K562 (cell line): Measurements from ENCODE around the gene HAUS3. TPM values are rescaled to one million over a fixed set of nuclear protein-coding genes. Genes with fewer than 3 reads are reported as not detected.
A peak's percentile ranks its signal among the peaks of the same experiment; 100 is the strongest.

Experiments
- ATAC-seq: fragments of 200-7000 bp; cut with Tn5 transposase; 3 replicates; pipeline ENCODE4 v1.9.1; 2020; ENCODE audit warnings: moderate library complexity
- BruUV-seq: library from RNA; stranded (reverse); fragments of 400-500 nt; replicated peaks from 2 replicates; lab custom pipeline; 2021; lab: Mats Ljungman, UMichigan
- CTCF ChIA-PET: fragments of 300-600 bp; formaldehyde crosslinking; extraction: SDS; loops from one replicate; lab custom pipeline; 2021; ENCODE audit warnings: low intra/inter-chr PET ratio; lab: Yijun Ruan, JAX
- POLR2A ChIA-PET: fragments of 300-600, 350-650 bp; sonication (Branson Sonifier 250); formaldehyde crosslinking; extraction: SDS; loops from one replicate; lab custom pipeline; 2021; ENCODE audit warnings: antibody characterized with exemption, inconsistent platforms; lab: Yijun Ruan, JAX
- DNase-seq, 4 experiments: peaks; one replicate each; pipeline versions ENCODE4 v3.0.0 to v3.0.0-alpha.2; 2011 to 2018; ENCODE audit warnings: low spot score in 3 of 4, mixed read lengths in 3 of 4; ENCODE audit errors: extremely low read depth in 1 of 4
- FAIRE-seq: peaks from 2 replicates; lab custom pipeline; 2011; peaks lifted over from hg19 to GRCh38; lab: Jason Lieb, UNC
- H2AFZ ChIP-seq: 2 replicates; pipeline ENCODE4 v1.6.0; 2011; ENCODE audit warnings: low read depth, low read length, control low read depth, inconsistent platforms
- H3K27ac ChIP-seq: fragments of 200-600 bp; 3 replicates; pipeline ENCODE4 v1.8.0; 2011; ENCODE audit warnings: low read depth, mild to moderate bottlenecking, control low read depth, inconsistent platforms, low read length, moderate library complexity, mixed read lengths; ENCODE audit errors: extremely low read depth
- H3K27me3 ChIP-seq, 2 experiments: fragments of 300-600 bp in 1 of 2; 2 replicates in 1 of 2; 3 replicates in 1 of 2; pipeline versions ENCODE4 v1.6.0 to v1.8.0; 2011; ENCODE audit warnings: inconsistent platforms in 2 of 2, low read length in 2 of 2, mild to moderate bottlenecking in 1 of 2, mixed read lengths in 1 of 2, moderate library complexity in 1 of 2; ENCODE audit not compliant: control insufficient read depth in 2 of 2, insufficient read depth in 2 of 2
- H3K36me3 ChIP-seq: fragments of 300-600 bp; 3 replicates; pipeline ENCODE4 v1.8.0; 2011; ENCODE audit warnings: mild to moderate bottlenecking, low read length, inconsistent platforms; ENCODE audit not compliant: control insufficient read depth, insufficient read depth
- H3K4me1 ChIP-seq, 2 experiments: fragments of 200-600 bp in 1 of 2; replicated peaks in 1 of 2; 2 replicates in 1 of 2; 3 replicates in 1 of 2; pipeline versions ENCODE4 v1.5.1 to v1.8.0; 2011; ENCODE audit warnings: inconsistent platforms in 2 of 2, low read length in 2 of 2, mild to moderate bottlenecking in 1 of 2, mixed read lengths in 1 of 2, moderate library complexity in 1 of 2; ENCODE audit not compliant: control insufficient read depth in 2 of 2, insufficient read depth in 2 of 2
- H3K4me2 ChIP-seq: 2 replicates; pipeline ENCODE4 v1.6.1; 2011; ENCODE audit warnings: low read length, control low read depth, inconsistent platforms, mixed read lengths; ENCODE audit not compliant: insufficient read depth
- H3K4me3 ChIP-seq: fragments of 200-600 bp; sonication (generic), shearing (Covaris generic); 2 replicates; pipeline ENCODE4 v1.5.1; 2016; ENCODE audit warnings: control low read depth, inconsistent platforms
- H3K79me2 ChIP-seq: fragments of 200-600 bp; 3 replicates; pipeline ENCODE4 v1.8.0; 2011; ENCODE audit warnings: low read length, inconsistent platforms; ENCODE audit not compliant: control insufficient read depth, insufficient read depth
- H3K9ac ChIP-seq, 2 experiments: 2 replicates each; pipeline versions ENCODE4 v1.6.0 to v1.6.1; 2011; ENCODE audit warnings: low read depth in 2 of 2, low read length in 2 of 2, control low read depth in 1 of 2, inconsistent platforms in 1 of 2, mild to moderate bottlenecking in 1 of 2, mixed read lengths in 1 of 2; ENCODE audit not compliant: insufficient read depth in 1 of 2
- H3K9me1 ChIP-seq: one replicate; pipeline ENCODE4 v1.6.0; 2011; ENCODE audit warnings: inconsistent platforms, mild to moderate bottlenecking, low read length, moderate library complexity; ENCODE audit not compliant: control insufficient read depth, insufficient read depth
- H3K9me3 ChIP-seq: replicated peaks from 2 replicates; pipeline ENCODE4 v1.5.1; 2011; ENCODE audit warnings: low read depth, low read length, inconsistent platforms; ENCODE audit not compliant: control insufficient read depth, insufficient read depth
- H4K20me1 ChIP-seq: replicated peaks from 2 replicates; pipeline ENCODE4 v1.6.1; 2011; ENCODE audit warnings: low read length, inconsistent platforms, mixed read lengths; ENCODE audit not compliant: control insufficient read depth, insufficient read depth
- ATF3 ChIP-seq, 2 experiments: fragments of 450-650 bp in 1 of 2; sonication (generic) in 1 of 2; formaldehyde crosslinking in 1 of 2; IDR thresholded peaks in 1 of 2; conservative IDR thresholded peaks in 1 of 2; 2 replicates each; pipeline versions ENCODE4 v1.6.1 to v1.8.1; 2016 to 2023; ENCODE audit warnings: mild to moderate bottlenecking in 2 of 2, moderate library complexity in 2 of 2, inconsistent platforms in 1 of 2, missing genetic modification reagents in 1 of 2
- CC2D1A ChIP-seq: fragments of 450-650 bp; IDR thresholded peaks from 2 replicates; pipeline ENCODE4 v1.6.1; 2017; ENCODE audit warnings: mild to moderate bottlenecking
- CCNT2 ChIP-seq: IDR thresholded peaks from 2 replicates; pipeline ENCODE4 v1.6.1; 2011; ENCODE audit warnings: borderline replicate concordance, low read depth, mild to moderate bottlenecking, moderate library complexity, mixed read lengths, low read length; ENCODE audit not compliant: insufficient read length; ENCODE audit errors: extremely low read depth
- ERF ChIP-seq: fragments of 450-650 bp; formaldehyde crosslinking; IDR thresholded peaks from 2 replicates; pipeline ENCODE4 v1.4.0; 2020; ENCODE audit warnings: mild to moderate bottlenecking, mixed read lengths
- FOXM1 ChIP-seq, 2 experiments: fragments of 450-650 bp in 1 of 2; sonication (generic) in 1 of 2; formaldehyde crosslinking in 1 of 2; IDR thresholded peaks; 2 replicates each; pipeline versions ENCODE4 v1.6.1 to v1.9.0; 2017 to 2022; ENCODE audit warnings: low read depth in 2 of 2, mild to moderate bottlenecking in 2 of 2, missing genetic modification reagents in 1 of 2, moderate library complexity in 1 of 2
- HSF4 ChIP-seq: fragments of 250-450 bp; sonication (Bioruptor Pico); IDR thresholded peaks from 2 replicates; pipeline ENCODE4 v2.1.2; 2022; ENCODE audit warnings: mild to moderate bottlenecking, moderate library complexity, borderline replicate concordance
- MCM2 ChIP-seq: fragments of 450-650 bp; IDR thresholded peaks from 2 replicates; pipeline ENCODE4 v1.6.1; 2017; ENCODE audit warnings: low read depth, mild to moderate bottlenecking
- POLR2AphosphoS2 ChIP-seq: IDR thresholded peaks from 2 replicates; pipeline ENCODE4 v1.6.1; 2012; ENCODE audit warnings: low read length, improper control_type of control experiment
- PRMT5 ChIP-seq: sonication (generic); formaldehyde crosslinking; IDR thresholded peaks from 2 replicates; pipeline ENCODE4 v1.5.0; 2020; ENCODE audit warnings: missing genetic modification reagents
- RB1 ChIP-seq: fragments of 450-650 bp; IDR thresholded peaks from 2 replicates; pipeline ENCODE4 v1.6.1; 2017; ENCODE audit warnings: low read depth, mild to moderate bottlenecking
- RBBP5 ChIP-seq: fragments of 200-600 bp; sonication (generic); IDR thresholded peaks from 2 replicates; pipeline ENCODE4 v1.6.1; 2012; ENCODE audit warnings: borderline replicate concordance, mild to moderate bottlenecking, low read length, control low read depth, inconsistent platforms; ENCODE audit not compliant: insufficient read depth, poor library complexity, severe bottlenecking
- RHOXF2B ChIP-seq: fragments of 250-450 bp; sonication (Bioruptor Pico); conservative IDR thresholded peaks from 2 replicates; pipeline ENCODE4 v1.5.1; 2021
- RUNX1 ChIP-seq: sonication (generic); IDR thresholded peaks from 2 replicates; pipeline ENCODE4 v1.6.1; 2016; ENCODE audit warnings: antibody characterized with exemption, low read depth
- THRAP3 ChIP-seq: fragments of 450-650 bp; IDR thresholded peaks from 2 replicates; pipeline ENCODE4 v1.6.1; 2016; ENCODE audit warnings: mild to moderate bottlenecking, inconsistent platforms, borderline replicate concordance
- YY1 ChIP-seq, 3 experiments: IDR thresholded peaks; 2 replicates each; pipeline ENCODE4 v1.6.1; 2011; ENCODE audit warnings: low read length in 2 of 3, mild to moderate bottlenecking in 2 of 3, moderate library complexity in 2 of 3, borderline replicate concordance in 1 of 3, control low read depth in 1 of 3, low read depth in 1 of 3; ENCODE audit not compliant: insufficient read depth in 3 of 3, insufficient replicate concordance in 2 of 3, control insufficient read depth in 1 of 3, insufficient read length in 1 of 3; ENCODE audit errors: extremely low read depth in 1 of 3
- ZKSCAN8 ChIP-seq: fragments of 200-800 bp; sonication (Bioruptor generic); IDR thresholded peaks from 2 replicates; pipeline ENCODE4 v1.6.1; 2016; ENCODE audit warnings: missing genetic modification characterization, missing compliant biosample characterization
- ZNF232 ChIP-seq: sonication (generic); formaldehyde crosslinking; IDR thresholded peaks from 2 replicates; pipeline ENCODE4 v1.8.0; 2022; ENCODE audit warnings: mild to moderate bottlenecking, missing genetic modification reagents
- ZNF354B ChIP-seq: fragments of 250-450 bp; sonication (Bioruptor Pico); IDR thresholded peaks from 2 replicates; pipeline ENCODE4 v1.4.0; 2020
- ZNF583 ChIP-seq: fragments of 250-450 bp; sonication (Bioruptor Pico); IDR thresholded peaks from 2 replicates; pipeline ENCODE4 v1.4.0; 2020
- WGBS: fragments of 100-300 bp; shearing (Covaris generic); methylation state at CpG from one replicate; pipeline ENCODE4 v1.1.6; 2016; ENCODE audit warnings: low coverage, mixed read lengths; ENCODE audit not compliant: insufficient coverage; ENCODE audit errors: missing lambda C conversion rate; 5-methylcytosine and 5-hydroxymethylcytosine counted together
- in situ Hi-C: fragments of 300-500 bp; cut with MboI; formaldehyde crosslinking; loops from 4 replicates; pipeline ENCODE4 v1.15.0; 2018; ENCODE audit warnings: inconsistent platforms, mixed read lengths
- intact Hi-C: fragments of 100-400 bp; cut with micrococcal nuclease; formaldehyde crosslinking; loops from 2 replicates; pipeline ENCODE4 v1.14.2; 2022
- polyA plus RNA-seq, 8 experiments: library from polyadenylated mRNA; depleted of rRNA in 4 of 8; stranded (reverse) in 5 of 8; unstranded in 3 of 8; fragments of >200 nt; fragmentation: Nextera tagmentation in 2 of 8; fragmentation: Illumina TruSeq in 1 of 8; extraction: Ambion mirVana in 2 of 8; extraction: Trizol in 1 of 8; gene quantifications; 2 replicates each; pipeline versions ENCODE4 v1.2.1 to v1.2.3, GENCODE V29; 2011 to 2014; ENCODE audit warnings: inconsistent platforms in 1 of 8, missing spikeins in 1 of 8
- total RNA-seq, 7 experiments: library from RNA; depleted of rRNA in 6 of 7; stranded (reverse); fragments of >200 nt in 6 of 7; fragmentation: Illumina TruSeq in 2 of 7; extraction: Trizol in 2 of 7; gene quantifications; 2 replicates each; pipeline versions ENCODE4 v1.2.1 to v1.2.3, GENCODE V29; 2011 to 2021; ENCODE audit warnings: low replicate concordance in 1 of 7
- TF ChIP-seq, protein P1 (sequence below): sonication (generic); IDR thresholded peaks from 2 replicates; pipeline ENCODE4 v1.6.1; 2016

The HAUS3 gene
- total and polyA plus RNA-seq, 9 of the 15 experiments (the other 6 are each of a cell fraction or from before 2014, with no cell fraction given): 8.9 to 25.7 (median 21.5) TPM

GRCh38 chr4:2262145-2262943, 20.4 kb upstream of the HAUS3 start:
- Histone ChIP-seq H3K9ac (peak overlapping the region; percentile 82 to 92), H3K27me3 (no peaks in the 10 kb centered on the region), H3K4me3 (peak overlapping the region; percentile 71), H3K9me1 (no peaks in the 10 kb centered on the region), H3K79me2 (peaks cover 5% of the 10 kb centered on the region; the same call in 1 of the 3 replicates), H3K4me1 (peaks cover 16 to 78% of the 10 kb centered on the region in 2 experiments), H3K4me2 (peak overlapping the region; percentile 86), H3K9me3 (no peaks in the 10 kb centered on the region), H2AFZ (peak overlapping the region; percentile 90), H3K27ac (peak overlapping the region; percentile 87), H3K36me3 (no peaks in the 10 kb centered on the region), H4K20me1 (no peaks in the 10 kb centered on the region)
- ATAC-seq (peak; percentile 95), FAIRE-seq (peak; percentile 98), DNase-seq (peak; percentile 95 to 99 (median 98))
- CTCF ChIA-PET: no interaction called here
- WGBS: 1% methylated on average over 85 of the region's 98 CpGs
- intact Hi-C loops (loop anchor here (5.0 kb wide), 1 partner anchor 155 kb away; the partner anchor contains the start of genes CFAP99 and ZFYVE28), in situ Hi-C loops (no loop called here)
- BruUV-seq: TSS peak; percentile 79
- POLR2A ChIA-PET: interaction anchor here (0.6 to 1.1 kb wide), 8 partner anchors 9 to 299 kb away, joined by 3 to 9 read pairs (median 4); no protein-coding TSS in a partner anchor
- TF ChIP-seq ZKSCAN8 (no peak), MCM2 (no peak), YY1 (IDR thresholded peaks at IDR 0.05; ENCODE audit: borderline replicate concordance in 1 of 3, control insufficient read depth in 1 of 3, extremely low read depth in 1 of 3, insufficient read depth in 3 of 3, insufficient read length in 1 of 3, insufficient replicate concordance in 2 of 3, low read depth in 1 of 3, low read length in 2 of 3) (peak in 1 of 3 experiments; percentile 64), CCNT2 (peak; percentile 76), ZNF583 (CRISPR knock-in tag) (no peak), ZNF354B (CRISPR knock-in tag) (no peak), POLR2AphosphoS2 (no peak), RHOXF2B (CRISPR knock-in tag) (no peak), RBBP5 (peak; percentile 60), RUNX1 (no peak), RB1 (peak; percentile 34; the same call in 1 of the 2 replicates), ZNF232 (CRISPR knock-in tag) (no peak), PRMT5 (no peak), CC2D1A (no peak), ERF (0 out of 2 replicates have a peak, but pooled peaks have one; percentile 67), THRAP3 (no peak), ATF3 (IDR thresholded peaks at IDR 0.05) (no peak), ATF3 (CRISPR knock-in tag; conservative IDR thresholded peaks at IDR 0.05) (no peak; the same call in 1 of the 2 replicates), HSF4 (CRISPR knock-in tag) (no peak), FOXM1 (IDR thresholded peaks at IDR 0.05; ENCODE audit: low read depth) (no peak), FOXM1 (CRISPR knock-in tag; IDR thresholded peaks at IDR 0.05; ENCODE audit: low read depth) (no peak)
- TF ChIP-seq, protein P1, sequence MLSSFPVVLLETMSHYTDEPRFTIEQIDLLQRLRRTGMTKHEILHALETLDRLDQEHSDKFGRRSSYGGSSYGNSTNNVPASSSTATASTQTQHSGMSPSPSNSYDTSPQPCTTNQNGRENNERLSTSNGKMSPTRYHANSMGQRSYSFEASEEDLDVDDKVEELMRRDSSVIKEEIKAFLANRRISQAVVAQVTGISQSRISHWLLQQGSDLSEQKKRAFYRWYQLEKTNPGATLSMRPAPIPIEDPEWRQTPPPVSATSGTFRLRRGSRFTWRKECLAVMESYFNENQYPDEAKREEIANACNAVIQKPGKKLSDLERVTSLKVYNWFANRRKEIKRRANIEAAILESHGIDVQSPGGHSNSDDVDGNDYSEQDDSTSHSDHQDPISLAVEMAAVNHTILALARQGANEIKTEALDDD: no peak
